Choroid plexus epithelial cell (primary cell): ENCODE measurements around the gene PRAMEF2.
"Not testable (repeated sequence)": the region's sequence is repeated elsewhere in the genome, so short reads cannot be mapped to it uniquely, and the experiment has no call there.

Source experiments
- DNase-seq: peaks from one replicate; pipeline ENCODE4 v3.0.0-alpha.2; 2010; ENCODE audit warnings: low read depth
- H3K4me3 ChIP-seq: 2 replicates; pipeline ENCODE4 v1.5.1; 2011; ENCODE audit warnings: low read depth, mild to moderate bottlenecking, control low read depth, low read length, moderate library complexity
- TF ChIP-seq, protein P1 (sequence below): conservative IDR thresholded peaks from 2 replicates; pipeline ENCODE4 v1.5.1; 2011; ENCODE audit warnings: low read depth, mild to moderate bottlenecking, control low read depth, inconsistent platforms, low read length, moderate library complexity

Gene PRAMEF2

GRCh38 chr1:12856786-12857185, at the start of gene PRAMEF2:
TSS of gene PRAMEF2 (plus strand) at chr1:12857086. CDS start at chr1:12859010, 1,924 bp downstream.
- DNase-seq, H3K4me3 ChIP-seq: not testable (repeated sequence)

GRCh38 chr1:12809933-12810332, 47.0 kb upstream of the PRAMEF2 start:
- TF ChIP-seq, protein P1, sequence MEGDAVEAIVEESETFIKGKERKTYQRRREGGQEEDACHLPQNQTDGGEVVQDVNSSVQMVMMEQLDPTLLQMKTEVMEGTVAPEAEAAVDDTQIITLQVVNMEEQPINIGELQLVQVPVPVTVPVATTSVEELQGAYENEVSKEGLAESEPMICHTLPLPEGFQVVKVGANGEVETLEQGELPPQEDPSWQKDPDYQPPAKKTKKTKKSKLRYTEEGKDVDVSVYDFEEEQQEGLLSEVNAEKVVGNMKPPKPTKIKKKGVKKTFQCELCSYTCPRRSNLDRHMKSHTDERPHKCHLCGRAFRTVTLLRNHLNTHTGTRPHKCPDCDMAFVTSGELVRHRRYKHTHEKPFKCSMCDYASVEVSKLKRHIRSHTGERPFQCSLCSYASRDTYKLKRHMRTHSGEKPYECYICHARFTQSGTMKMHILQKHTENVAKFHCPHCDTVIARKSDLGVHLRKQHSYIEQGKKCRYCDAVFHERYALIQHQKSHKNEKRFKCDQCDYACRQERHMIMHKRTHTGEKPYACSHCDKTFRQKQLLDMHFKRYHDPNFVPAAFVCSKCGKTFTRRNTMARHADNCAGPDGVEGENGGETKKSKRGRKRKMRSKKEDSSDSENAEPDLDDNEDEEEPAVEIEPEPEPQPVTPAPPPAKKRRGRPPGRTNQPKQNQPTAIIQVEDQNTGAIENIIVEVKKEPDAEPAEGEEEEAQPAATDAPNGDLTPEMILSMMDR: no peak
- no peak for DNase-seq
- H3K4me3 ChIP-seq: no peak overlapping the region

GRCh38 chr1:12810691-12811408, 46.0 kb upstream of the PRAMEF2 start:
- TF ChIP-seq, protein P1: no peak
- H3K4me3 ChIP-seq: no peak overlapping the region
- DNase-seq: no peak

DNA sequence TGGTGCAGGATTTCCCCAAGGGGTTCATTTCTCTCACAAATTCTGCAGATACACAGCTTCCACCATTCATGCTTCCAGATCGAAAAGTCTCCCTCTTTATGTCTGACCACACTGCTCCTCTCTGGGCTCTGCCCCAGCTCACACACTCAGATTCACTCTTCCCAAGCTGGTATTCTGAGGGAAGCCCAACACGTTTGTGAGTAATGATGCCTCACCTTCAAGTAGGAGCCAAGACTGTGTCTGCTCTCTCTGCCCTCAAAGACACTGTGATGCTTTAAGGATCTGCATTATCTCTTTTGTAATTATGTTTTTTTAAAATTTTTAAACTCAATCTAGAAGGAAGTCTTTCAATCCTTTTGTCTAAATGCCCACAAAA, 45.5 kb upstream of the PRAMEF2 start:
- no peak for DNase-seq
- TF ChIP-seq, protein P1: no peak
- H3K4me3 ChIP-seq: no peak overlapping the region

DNA sequence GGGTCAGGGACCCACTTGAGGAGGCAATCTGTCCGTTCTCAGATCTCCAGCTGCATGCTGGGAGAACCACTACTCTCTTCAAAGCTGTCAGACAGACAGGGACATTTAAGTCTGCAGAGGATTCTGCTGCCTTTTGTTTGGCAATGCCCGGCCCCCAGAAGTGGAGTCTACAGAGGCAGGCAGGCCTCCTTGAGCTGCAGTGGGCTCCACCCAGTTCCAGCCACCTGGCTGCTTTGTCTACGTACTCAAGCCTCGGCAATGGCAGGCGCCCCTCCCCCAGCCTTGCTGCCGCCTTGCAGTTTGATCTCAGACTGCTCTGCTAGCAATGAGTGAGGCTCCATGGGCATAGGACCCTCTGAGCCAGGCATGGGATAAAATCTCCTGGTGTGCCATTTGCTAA, 37.8 kb upstream of the PRAMEF2 start:
- not testable (repeated sequence) for DNase-seq, H3K4me3 ChIP-seq

GRCh38 chr1:12831310-12831709, 25.6 kb upstream of the PRAMEF2 start, which contains the start of gene PRAMEF11:
TSS of gene PRAMEF11 (minus strand) at chr1:12831410. CDS start at chr1:12828789, 2,621 bp downstream.
- not testable (repeated sequence) for H3K4me3 ChIP-seq, DNase-seq

- H3K4me3 ChIP-seq: not testable (repeated sequence)
These were observed 23.6 kb upstream of the PRAMEF2 start for GRCh38 chr1:12833251-12833650.

DNA sequence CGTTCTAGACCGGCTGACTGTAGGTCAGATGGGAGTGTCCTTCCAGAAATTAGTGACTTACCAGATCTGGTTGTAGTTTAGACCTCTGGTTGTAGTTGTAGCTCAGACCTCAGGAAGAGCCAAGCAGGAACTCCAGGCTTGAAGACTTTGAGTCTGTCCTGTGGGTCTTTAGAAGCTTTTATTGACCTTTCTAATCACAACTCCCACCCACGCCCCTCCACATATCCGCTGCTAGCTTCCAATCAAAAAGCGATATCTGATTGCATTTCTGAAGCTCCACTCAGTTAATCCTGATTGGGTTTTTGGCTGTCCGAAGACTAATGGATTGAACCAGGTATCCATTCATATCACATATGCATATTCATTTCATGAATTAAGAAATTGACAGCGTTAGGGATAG, 8.3 kb upstream of the PRAMEF2 start, which contains the start of gene HNRNPCL1:
TSS of gene HNRNPCL1 (minus strand) at position 101 of the 400 bp plus-strand sequence. CDS start 431 bp downstream, outside the sequence.
- H3K4me3 ChIP-seq, DNase-seq: not testable (repeated sequence)

More at GRCh38 chr1:12833251-12833650, 23.6 kb upstream of the PRAMEF2 start:
- not testable (repeated sequence) for DNase-seq

DNA sequence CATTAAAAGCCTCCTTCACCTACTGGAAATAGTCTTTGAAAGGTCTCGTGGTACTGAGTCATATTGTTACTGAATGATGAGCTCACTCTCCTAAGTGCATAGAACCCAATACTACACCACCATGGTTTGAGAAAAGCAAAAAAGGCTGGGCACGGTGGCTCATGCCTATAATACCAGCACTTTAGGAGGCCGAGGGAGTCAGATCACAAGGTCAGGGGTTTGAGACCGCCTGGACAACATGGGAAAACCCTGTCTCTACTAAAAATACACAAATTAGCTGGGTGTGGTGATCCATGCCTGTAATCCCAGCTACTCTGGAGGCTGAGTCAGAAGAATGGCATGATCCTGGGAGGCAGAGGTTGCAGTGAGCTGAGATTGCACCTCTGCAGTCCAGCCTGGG, 5.1 kb upstream of the PRAMEF2 start:
- TF ChIP-seq, protein P1: no peak
- DNase-seq: no peak
- no peak overlapping the region for H3K4me3 ChIP-seq

GRCh38 chr1:12863131-12863880, 6.4 kb downstream of the PRAMEF2 start:
- H3K4me3 ChIP-seq, DNase-seq: not testable (repeated sequence)

- not testable (repeated sequence) for DNase-seq, H3K4me3 ChIP-seq
These were observed 21.6 kb downstream of the PRAMEF2 start for GRCh38 chr1:12878453-12878852.

DNA sequence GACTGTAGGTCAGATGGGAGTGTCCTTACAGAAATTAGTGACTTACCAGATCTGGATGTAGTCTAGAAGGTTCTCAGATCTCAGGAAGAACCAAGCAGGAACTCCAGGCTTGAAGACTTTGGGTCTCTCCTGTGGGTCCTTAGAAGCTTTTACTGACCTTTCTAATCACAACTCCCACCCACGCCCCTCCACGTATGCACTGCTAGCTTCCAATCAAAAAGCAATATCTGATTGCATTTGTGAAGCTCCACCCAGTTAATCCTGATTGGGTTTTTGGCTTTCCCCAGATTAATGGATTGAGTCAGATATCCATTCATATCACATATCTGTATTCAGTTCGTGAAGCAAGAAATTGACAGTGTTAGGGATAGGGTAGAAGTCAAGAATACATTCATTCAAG, 29.2 kb downstream of the PRAMEF2 start, which contains the start of gene PRAMEF4:
TSS of gene PRAMEF4 (minus strand) at position 101 of the 400 bp plus-strand sequence. CDS start 2,807 bp downstream, outside the sequence.
- H3K4me3 ChIP-seq, DNase-seq: not testable (repeated sequence)

GRCh38 chr1:12898170-12898569, 41.3 kb downstream of the PRAMEF2 start, which contains the start of gene PRAMEF10:
TSS of gene PRAMEF10 (minus strand) at chr1:12898270. CDS start at chr1:12895847, 2,423 bp downstream.
- not testable (repeated sequence) for H3K4me3 ChIP-seq, DNase-seq

DNA sequence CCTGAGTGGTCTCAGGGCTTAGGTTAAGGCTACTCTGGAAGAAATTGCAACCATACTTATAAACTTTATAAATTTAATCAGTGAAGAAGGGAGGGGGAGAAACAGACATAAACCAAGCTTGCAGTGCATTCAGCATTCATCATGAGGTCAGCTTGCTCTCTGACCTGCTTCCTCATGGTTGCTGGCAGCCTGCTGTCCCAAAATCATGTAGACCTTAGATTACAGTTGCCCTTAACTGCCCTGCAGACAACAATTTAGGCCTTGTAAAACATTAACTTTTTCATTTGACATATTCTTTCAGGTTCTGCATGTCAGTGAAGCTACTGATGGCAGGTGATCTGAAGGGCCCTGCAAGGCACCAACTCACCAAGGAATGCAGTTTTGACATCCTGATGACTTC, 42.3 kb downstream of the PRAMEF2 start:
- not testable (repeated sequence) for H3K4me3 ChIP-seq, DNase-seq
